C4-2B (cell line): Measurements from ENCODE around the gene C1QTNF6.

ENCODE experiments used
- H3K27ac ChIP-seq: fragments of 450-650 bp; 2 replicates; pipeline ENCODE4 v1.5.1; 2017
- ZFX ChIP-seq: fragments of 450-650 bp; IDR thresholded peaks from 2 replicates; pipeline ENCODE4 v1.6.1; 2017
- TF ChIP-seq, protein P1 (sequence below): fragments of 450-650 bp; conservative IDR thresholded peaks from 2 replicates; pipeline ENCODE4 v1.5.1; 2017; ENCODE audit warnings: mild to moderate bottlenecking

C1QTNF6 gene

DNA sequence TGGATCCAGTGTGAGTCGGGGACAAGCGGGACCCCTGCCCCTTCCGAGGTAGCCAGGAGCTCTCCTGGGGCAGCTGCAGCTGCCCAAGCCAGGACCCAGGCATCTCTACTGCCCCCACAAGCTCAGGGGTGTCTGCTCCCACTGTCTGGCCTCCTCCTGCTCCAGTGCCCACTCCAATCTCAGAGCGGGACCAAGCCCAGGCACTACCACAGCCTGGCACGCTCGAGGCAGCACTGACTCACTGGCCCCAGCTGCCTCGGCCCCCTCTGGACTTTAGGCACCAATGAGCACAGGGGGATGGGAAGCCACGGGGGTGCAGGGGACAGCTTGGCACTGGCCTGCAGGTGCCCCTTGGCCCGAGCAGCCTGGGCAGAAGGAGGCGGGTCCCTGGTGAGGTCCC lies 46.6 kb downstream of the C1QTNF6 start:
- no peak overlapping the region for H3K27ac ChIP-seq
- TF ChIP-seq, protein P1, sequence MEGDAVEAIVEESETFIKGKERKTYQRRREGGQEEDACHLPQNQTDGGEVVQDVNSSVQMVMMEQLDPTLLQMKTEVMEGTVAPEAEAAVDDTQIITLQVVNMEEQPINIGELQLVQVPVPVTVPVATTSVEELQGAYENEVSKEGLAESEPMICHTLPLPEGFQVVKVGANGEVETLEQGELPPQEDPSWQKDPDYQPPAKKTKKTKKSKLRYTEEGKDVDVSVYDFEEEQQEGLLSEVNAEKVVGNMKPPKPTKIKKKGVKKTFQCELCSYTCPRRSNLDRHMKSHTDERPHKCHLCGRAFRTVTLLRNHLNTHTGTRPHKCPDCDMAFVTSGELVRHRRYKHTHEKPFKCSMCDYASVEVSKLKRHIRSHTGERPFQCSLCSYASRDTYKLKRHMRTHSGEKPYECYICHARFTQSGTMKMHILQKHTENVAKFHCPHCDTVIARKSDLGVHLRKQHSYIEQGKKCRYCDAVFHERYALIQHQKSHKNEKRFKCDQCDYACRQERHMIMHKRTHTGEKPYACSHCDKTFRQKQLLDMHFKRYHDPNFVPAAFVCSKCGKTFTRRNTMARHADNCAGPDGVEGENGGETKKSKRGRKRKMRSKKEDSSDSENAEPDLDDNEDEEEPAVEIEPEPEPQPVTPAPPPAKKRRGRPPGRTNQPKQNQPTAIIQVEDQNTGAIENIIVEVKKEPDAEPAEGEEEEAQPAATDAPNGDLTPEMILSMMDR = no peak
- no peak for TF ChIP-seq ZFX

DNA sequence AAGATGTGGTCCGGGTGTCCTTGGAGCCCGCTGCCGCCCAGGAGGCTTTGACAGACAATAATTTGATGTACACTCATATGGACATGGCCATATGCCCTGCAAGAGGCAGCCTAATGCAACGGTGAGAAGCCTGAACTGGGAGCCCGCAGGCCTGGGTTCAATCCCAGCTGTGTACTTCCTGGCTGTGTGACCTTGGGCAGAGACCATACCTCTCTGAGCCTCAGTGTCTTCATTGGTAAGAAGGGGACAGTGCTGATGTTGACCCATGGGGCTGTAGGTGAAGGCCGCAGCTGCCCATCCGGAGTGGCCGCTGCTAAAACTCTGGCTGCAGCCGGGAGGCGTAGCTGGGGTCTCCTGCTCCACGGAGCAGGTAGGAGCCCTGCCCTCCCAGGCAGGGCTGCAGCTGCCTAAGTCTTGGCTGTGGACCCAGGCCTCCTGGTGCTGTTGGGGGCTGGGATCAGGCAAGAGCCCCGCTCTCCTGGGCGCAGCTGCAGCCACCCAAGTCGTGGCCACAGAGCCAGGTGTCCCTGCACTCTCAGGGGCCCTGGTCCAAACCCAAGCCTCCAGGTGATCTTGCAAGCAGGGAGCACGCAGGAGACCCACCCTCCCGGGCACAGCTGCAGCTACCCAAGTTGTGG lies 47.2 kb downstream of the C1QTNF6 start:
- no peak overlapping the region for H3K27ac ChIP-seq
- TF ChIP-seq ZFX = no peak
- TF ChIP-seq, protein P1 = no peak

DNA sequence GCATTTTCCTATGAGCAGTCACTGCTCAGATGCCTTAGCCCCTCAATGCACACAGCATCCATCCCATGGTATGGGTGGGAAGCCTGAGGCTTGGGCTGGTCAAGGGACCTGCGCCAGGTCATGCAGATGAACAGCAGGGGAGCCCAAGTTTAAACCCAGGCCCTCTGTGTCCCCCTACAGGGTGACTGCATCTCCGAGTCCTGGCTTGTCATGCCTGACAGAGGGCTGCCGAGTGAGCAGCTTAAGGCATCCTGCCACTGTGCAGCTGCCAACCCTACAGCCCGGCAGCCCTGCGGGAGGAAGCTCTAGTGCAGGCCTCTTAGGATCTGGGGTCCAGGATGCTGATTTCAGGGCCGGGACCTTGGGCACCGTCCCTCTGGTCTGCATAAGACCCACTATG lies 48.3 kb downstream of the C1QTNF6 start:
- H3K27ac ChIP-seq = no peak overlapping the region
- no peak for TF ChIP-seq ZFX
- TF ChIP-seq, protein P1 = no peak

DNA sequence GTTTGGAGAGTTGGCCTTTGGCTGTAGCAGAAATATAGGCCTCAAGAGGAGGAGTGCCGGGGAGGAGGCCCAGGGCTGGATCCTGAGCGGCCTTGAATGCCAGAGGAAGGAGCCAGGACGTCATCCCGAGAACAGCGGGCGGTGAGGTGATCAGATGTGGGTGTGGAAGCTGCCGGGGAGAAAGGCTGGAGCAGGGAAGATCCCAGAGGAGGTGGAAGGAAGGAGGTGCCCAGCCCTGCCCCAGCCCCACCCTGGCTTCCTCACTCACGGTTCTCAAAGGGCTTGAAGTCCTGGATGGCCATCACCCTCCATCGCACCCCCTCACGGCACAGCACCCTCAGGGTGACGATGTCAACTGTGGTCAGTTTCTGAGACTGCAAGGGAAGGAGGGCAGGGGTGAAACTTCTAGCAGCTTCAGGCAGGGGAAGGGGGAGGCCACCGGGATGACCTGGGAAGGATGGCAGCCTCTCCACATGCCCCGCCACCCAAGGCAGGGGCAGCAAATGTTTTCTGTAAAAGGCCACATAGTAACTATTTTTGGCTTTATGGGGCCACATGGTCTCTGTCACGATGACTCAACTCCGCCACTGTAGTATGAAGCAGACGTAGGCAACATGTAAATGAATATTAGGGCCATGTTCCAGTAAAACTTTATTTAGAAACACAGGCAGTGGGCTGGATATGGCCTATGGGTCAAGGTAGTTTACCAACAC lies 49.0 kb downstream of the C1QTNF6 start:
- TF ChIP-seq ZFX = no peak
- TF ChIP-seq, protein P1 = no peak
- no peak overlapping the region for H3K27ac ChIP-seq

DNA sequence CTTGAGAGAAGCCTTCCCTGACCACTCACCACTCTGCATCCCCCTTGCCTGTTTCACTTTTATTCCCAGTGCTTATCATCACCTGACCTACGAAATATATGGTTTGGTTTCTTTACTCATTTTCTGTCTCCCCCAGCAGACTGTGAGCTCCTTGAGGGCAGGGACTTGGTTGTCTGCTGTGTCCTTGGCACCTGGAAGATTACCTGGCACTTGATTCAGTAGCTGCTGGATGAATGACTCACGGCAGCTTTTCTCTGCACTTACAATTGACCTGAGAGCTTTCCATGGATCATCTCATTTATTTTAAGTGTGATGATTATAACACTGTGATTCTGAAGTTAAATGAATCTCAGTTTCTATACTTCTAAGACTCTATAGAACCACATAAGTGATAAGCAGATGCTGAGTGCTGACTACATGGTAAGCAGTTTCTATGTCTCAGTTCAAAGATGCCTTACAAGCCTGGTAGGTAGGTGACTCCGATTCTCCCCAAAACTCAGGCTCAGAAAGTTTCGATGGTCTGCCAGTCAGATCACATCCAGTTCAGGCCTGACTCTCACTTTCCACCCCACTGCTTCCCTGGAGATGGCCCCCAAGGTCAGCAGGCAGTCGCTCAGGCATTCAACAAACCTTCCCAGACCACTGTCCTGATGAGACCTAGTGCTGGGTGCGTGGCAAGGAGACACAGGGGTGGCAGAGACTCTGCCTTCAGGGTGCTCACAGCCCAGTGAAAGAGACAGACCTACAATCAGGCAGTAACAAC lies 50.0 kb downstream of the C1QTNF6 start:
- H3K27ac ChIP-seq = no peak overlapping the region
- TF ChIP-seq, protein P1 = no peak
- no peak for TF ChIP-seq ZFX

DNA sequence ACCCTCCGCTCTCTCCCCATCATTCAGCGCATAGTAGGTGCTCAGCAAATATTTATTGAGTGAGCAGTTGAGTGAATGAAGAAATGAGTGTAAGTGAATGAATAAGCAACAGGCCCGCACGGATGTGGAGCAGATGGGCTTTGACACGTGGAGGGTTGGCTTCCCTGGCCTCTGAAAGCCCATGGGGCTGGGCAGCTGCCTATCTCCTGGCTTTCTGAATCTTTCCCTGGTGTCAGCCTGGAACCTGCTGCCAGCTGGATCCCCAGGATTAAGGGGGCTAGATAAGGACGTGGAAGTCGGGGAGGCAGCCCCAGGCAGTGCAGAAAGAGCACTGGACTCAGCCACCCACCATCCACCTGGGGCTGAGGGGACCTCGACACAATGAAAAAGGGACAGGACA lies 50.9 kb downstream of the C1QTNF6 start:
- TF ChIP-seq, protein P1 = no peak
- no peak for TF ChIP-seq ZFX
- no peak overlapping the region for H3K27ac ChIP-seq

DNA sequence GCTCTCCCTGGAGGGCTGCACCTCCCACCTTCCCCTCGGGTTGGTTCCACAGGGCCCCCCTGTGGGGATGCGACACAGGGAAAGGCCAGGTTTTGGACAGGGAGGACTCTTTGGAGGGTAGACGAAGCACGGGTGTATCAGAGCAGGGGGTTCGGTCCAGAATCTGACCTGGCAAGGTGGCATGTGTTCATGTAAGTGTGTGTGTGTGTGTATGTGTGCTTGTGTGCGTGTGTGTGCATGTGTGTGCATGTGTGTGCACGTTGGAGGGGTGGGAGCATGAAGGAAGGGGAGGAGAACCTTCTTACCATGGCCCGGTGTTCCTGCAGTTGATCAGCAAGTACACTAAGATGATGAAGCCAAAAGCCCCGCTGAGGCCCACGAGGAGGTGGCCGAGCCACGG lies 53.0 kb downstream of the C1QTNF6 start:
- H3K27ac ChIP-seq = no peak overlapping the region
- no peak for TF ChIP-seq ZFX
- TF ChIP-seq, protein P1 = no peak
